Measurements from ENCODE around the gene VAC14. TPM values are rescaled to one million over a fixed set of nuclear protein-coding genes. Genes with fewer than 3 reads are reported as not detected.

The VAC14 gene
- total and polyA plus RNA-seq, 3 experiments from 2014 or later: 43.4 to 50.3 (median 45.9) TPM

GRCh38 chr16:70681382-70682238, 119.3 kb downstream of the VAC14 start:
- peaks cover 7% of the 10 kb centered on the region for H3K27me3 ChIP-seq (ENCODE audit: insufficient read depth, low read length, poor library complexity, severe bottlenecking)
- H3K4me1 ChIP-seq (ENCODE audit: insufficient read depth, low read length): no peaks in the 10 kb centered on the region
- H3K4me3 ChIP-seq (ENCODE audit: low read length): no peak overlapping the region
- H3K27me3 Mint-ChIP-seq: peaks cover 9 to 12% of the 10 kb centered on the region in 2 donors
- H3K36me3 ChIP-seq (ENCODE audit: insufficient read depth, low read length): no peaks in the 10 kb centered on the region
- CTCF ChIA-PET: interaction anchor here (0.6 to 3.3 kb wide), 4 partner anchors 11 to 88 kb away, joined by 3 to 29 read pairs (median 4); no protein-coding TSS in a partner anchor
- H3K27ac ChIP-seq (ENCODE audit: low read depth, low read length): no peak overlapping the region
- POLR2A ChIA-PET: interaction anchor here (0.6 kb wide), 1 partner anchor 307 kb away, joined by 3 read pairs; no protein-coding TSS in a partner anchor
- no peaks in the 10 kb centered on the region for H3K9me3 ChIP-seq (ENCODE audit: low read length)
- peaks cover 12 to 22% (median 15%) of the 10 kb centered on the region in 3 donors for H3K4me1 Mint-ChIP-seq
- no peaks in the 10 kb centered on the region for H3K9me3 Mint-ChIP-seq
- no peak overlapping the region for H3K27ac Mint-ChIP-seq
- no peaks in the 10 kb centered on the region for H3K36me3 Mint-ChIP-seq
- H3K4me3 Mint-ChIP-seq: no peak overlapping the region
- DNase-seq: no peak

- Mint-ChIP-seq H3K27me3 (peaks cover 5 to 12% of the 10 kb centered on the region in 2 donors), H3K9me3 (no peaks in the 10 kb centered on the region), H3K27ac (no peak overlapping the region), H3K36me3 (no peaks in the 10 kb centered on the region), H3K4me3 (no peak overlapping the region), H3K4me1 (peaks cover 11 to 18% (median 11%) of the 10 kb centered on the region in 3 donors)
- no peak overlapping the region for H3K4me3 ChIP-seq (ENCODE audit: low read length)
- no peaks in the 10 kb centered on the region for H3K4me1 ChIP-seq (ENCODE audit: insufficient read depth, low read length)
- POLR2A ChIA-PET: no interaction called here
- H3K36me3 ChIP-seq (ENCODE audit: insufficient read depth, low read length): no peaks in the 10 kb centered on the region
- CTCF ChIA-PET: interaction anchor here (0.6 to 3.3 kb wide), 3 partner anchors 12 to 89 kb away, joined by 3 to 29 read pairs (median 3); no protein-coding TSS in a partner anchor
- H3K9me3 ChIP-seq (ENCODE audit: low read length): no peaks in the 10 kb centered on the region
- no peak overlapping the region for H3K27ac ChIP-seq (ENCODE audit: low read depth, low read length)
- peaks cover 7% of the 10 kb centered on the region for H3K27me3 ChIP-seq (ENCODE audit: insufficient read depth, low read length, poor library complexity, severe bottlenecking)
- peak in 1 of 5 donors; percentile 29 for DNase-seq
Observed at GRCh38 chr16:70680495-70681381, 120.2 kb downstream of the VAC14 start.

GRCh38 chr16:70679671-70680494, 121.1 kb downstream of the VAC14 start:
- H3K4me1 ChIP-seq (ENCODE audit: insufficient read depth, low read length): no peaks in the 10 kb centered on the region
- H3K4me3 Mint-ChIP-seq: no peak overlapping the region
- POLR2A ChIA-PET: interaction anchor here (1.0 kb wide), 1 partner anchor 9 kb away, joined by 3 read pairs; no protein-coding TSS in a partner anchor
- peaks cover 9 to 18% (median 11%) of the 10 kb centered on the region in 3 donors for H3K4me1 Mint-ChIP-seq
- peaks cover 5% of the 10 kb centered on the region for H3K27me3 ChIP-seq (ENCODE audit: insufficient read depth, low read length, poor library complexity, severe bottlenecking)
- H3K9me3 ChIP-seq (ENCODE audit: low read length): no peaks in the 10 kb centered on the region
- DNase-seq: peak in 2 of 5 donors; percentile 33 to 39
- H3K27me3 Mint-ChIP-seq: peaks cover 5 to 12% of the 10 kb centered on the region in 2 donors
- H3K9me3 Mint-ChIP-seq: no peaks in the 10 kb centered on the region
- CTCF ChIA-PET: interaction anchor here (1.7 to 3.3 kb wide), 2 partner anchors 87 to 90 kb away, joined by 4 to 29 read pairs; no protein-coding TSS in a partner anchor
- no peaks in the 10 kb centered on the region for H3K36me3 ChIP-seq (ENCODE audit: insufficient read depth, low read length)
- no peaks in the 10 kb centered on the region for H3K36me3 Mint-ChIP-seq
- no peak overlapping the region for H3K27ac ChIP-seq (ENCODE audit: low read depth, low read length)
- H3K27ac Mint-ChIP-seq: no peak overlapping the region
- H3K4me3 ChIP-seq (ENCODE audit: low read length): no peak overlapping the region

DNA sequence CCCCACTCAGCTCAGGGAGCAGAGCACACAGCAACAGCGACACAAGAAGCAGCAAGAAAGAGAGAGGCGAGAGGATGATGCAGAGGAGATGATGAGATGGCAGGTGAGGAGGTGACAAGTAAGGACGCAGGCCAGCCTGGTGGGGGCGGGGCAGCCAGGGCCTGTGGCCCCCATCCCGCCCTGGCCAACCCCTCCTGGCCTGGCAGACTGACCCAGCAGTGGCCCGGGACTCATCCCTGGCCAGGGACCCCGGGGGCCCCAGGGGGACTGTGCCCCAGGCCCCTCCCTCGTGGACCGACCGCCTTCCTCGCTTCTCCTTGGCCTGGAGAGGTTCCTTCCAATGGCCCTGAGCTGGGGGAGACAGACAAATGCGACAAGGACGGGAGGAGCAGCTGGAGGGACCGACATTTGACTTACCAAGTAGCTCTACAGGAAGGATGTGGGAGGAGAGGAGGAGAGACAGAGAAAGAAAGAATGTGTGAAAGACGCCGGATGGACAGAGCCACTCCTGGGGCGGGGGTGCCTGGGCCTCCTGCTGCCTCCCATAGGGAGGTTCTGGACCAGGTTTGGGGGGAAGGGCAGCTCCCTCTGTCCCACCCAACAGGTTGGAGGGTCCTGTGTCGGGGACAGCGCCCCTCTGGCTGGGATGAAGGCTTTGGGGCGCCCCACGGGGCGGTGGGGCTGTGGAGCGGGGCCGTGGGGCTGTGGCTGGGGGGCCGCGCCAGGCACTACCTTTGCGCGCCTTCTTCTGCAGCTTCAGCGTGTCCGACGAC, 121.9 kb downstream of the VAC14 start:
- POLR2A ChIA-PET: interaction anchor here (1.0 kb wide), 1 partner anchor 9 kb away, joined by 3 read pairs; no protein-coding TSS in a partner anchor
- no peak overlapping the region for H3K4me3 ChIP-seq (ENCODE audit: low read length)
- H3K27me3 ChIP-seq (ENCODE audit: insufficient read depth, low read length, poor library complexity, severe bottlenecking): no peaks in the 10 kb centered on the region
- no peaks in the 10 kb centered on the region for H3K9me3 Mint-ChIP-seq
- DNase-seq: peak in 1 of 5 donors; percentile 39
- peak overlapping the region in 2 of 8 donors; percentile 57 to 87 for H3K27ac Mint-ChIP-seq
- no peaks in the 10 kb centered on the region for H3K36me3 ChIP-seq (ENCODE audit: insufficient read depth, low read length)
- peak overlapping the region in 2 of 7 donors; percentile 37 to 49 for H3K4me3 Mint-ChIP-seq
- peaks cover 9 to 15% (median 11%) of the 10 kb centered on the region in 3 donors for H3K4me1 Mint-ChIP-seq
- no peaks in the 10 kb centered on the region for H3K4me1 ChIP-seq (ENCODE audit: insufficient read depth, low read length)
- CTCF ChIA-PET: interaction anchor here (1.3 to 3.3 kb wide), 3 partner anchors 40 to 91 kb away, joined by 4 to 29 read pairs (median 4); no protein-coding TSS in a partner anchor
- peaks cover 5 to 12% of the 10 kb centered on the region in 2 donors for H3K27me3 Mint-ChIP-seq
- H3K36me3 Mint-ChIP-seq: no peaks in the 10 kb centered on the region
- H3K9me3 ChIP-seq (ENCODE audit: low read length): no peaks in the 10 kb centered on the region
- no peak overlapping the region for H3K27ac ChIP-seq (ENCODE audit: low read depth, low read length)

DNA sequence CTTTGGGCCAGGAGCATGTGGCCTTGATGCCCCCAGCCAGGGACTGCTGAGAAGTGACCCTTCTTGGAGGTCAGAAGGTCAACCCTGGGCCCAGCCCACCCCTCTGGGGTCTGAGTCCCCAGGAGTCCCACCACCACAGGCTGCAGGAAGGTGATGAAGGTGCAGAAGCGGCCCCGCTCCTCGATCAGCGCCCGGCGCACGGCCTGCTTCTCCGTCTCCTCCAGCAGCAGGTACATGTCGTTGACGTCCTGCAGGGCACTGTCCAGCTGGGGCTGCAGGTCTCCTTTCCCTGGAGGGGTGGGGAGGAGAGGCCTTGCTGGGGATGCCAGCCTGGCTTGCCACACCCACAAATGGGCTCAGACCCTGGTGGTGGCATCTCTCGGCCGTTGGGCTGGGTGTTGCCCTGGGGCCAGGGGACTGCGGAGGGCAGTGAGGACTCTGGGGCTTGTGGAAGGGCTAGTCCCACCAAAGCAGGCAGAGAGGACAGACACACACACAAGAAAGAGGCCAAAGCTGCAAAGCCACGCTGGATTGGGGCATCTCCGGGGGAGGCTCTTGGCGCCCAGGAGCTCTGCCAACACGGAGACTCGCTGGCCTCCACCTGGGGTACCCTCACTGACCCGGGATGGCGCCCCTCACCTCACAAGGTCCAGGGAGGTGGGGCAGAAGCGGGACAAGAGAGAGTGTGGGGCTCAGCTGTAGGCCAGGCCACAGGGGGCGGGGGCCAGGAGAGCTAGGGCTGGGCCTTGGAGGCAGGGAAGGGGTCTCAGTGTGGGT, 122.6 kb downstream of the VAC14 start:
- H3K9me3 ChIP-seq (ENCODE audit: low read length): no peaks in the 10 kb centered on the region
- H3K36me3 Mint-ChIP-seq: no peaks in the 10 kb centered on the region
- H3K27me3 Mint-ChIP-seq: peaks cover 5 to 6% of the 10 kb centered on the region in 2 donors
- ChIA-PET CTCF (interaction anchor here (0.8 to 3.3 kb wide), 4 partner anchors 9 to 91 kb away, joined by 3 to 29 read pairs (median 4); no protein-coding TSS in a partner anchor), POLR2A (interaction anchor here (1.0 kb wide), 1 partner anchor 10 kb away, joined by 3 read pairs; no protein-coding TSS in a partner anchor)
- H3K4me3 ChIP-seq (ENCODE audit: low read length): no peak overlapping the region
- DNase-seq: peak in 1 of 5 donors; percentile 44
- no peaks in the 10 kb centered on the region for H3K36me3 ChIP-seq (ENCODE audit: insufficient read depth, low read length)
- peaks cover 9 to 15% (median 11%) of the 10 kb centered on the region in 3 donors for H3K4me1 Mint-ChIP-seq
- H3K4me1 ChIP-seq (ENCODE audit: insufficient read depth, low read length): no peaks in the 10 kb centered on the region
- no peaks in the 10 kb centered on the region for H3K9me3 Mint-ChIP-seq
- peak overlapping the region in 2 of 8 donors; percentile 57 to 87 for H3K27ac Mint-ChIP-seq
- no peak overlapping the region for H3K4me3 Mint-ChIP-seq
- H3K27ac ChIP-seq (ENCODE audit: low read depth, low read length): no peak overlapping the region
- no peaks in the 10 kb centered on the region for H3K27me3 ChIP-seq (ENCODE audit: insufficient read depth, low read length, poor library complexity, severe bottlenecking)

- Mint-ChIP-seq H3K27me3 (peaks cover 3 to 4% of the 10 kb centered on the region in 2 donors), H3K27ac (no peak overlapping the region), H3K9me3 (no peaks in the 10 kb centered on the region), H3K36me3 (no peaks in the 10 kb centered on the region), H3K4me3 (no peak overlapping the region), H3K4me1 (peaks cover 9 to 15% (median 11%) of the 10 kb centered on the region in 3 donors)
- ChIA-PET POLR2A (no interaction called here), CTCF (interaction anchor here (0.8 to 1.3 kb wide), 2 partner anchors 10 to 42 kb away, joined by 3 to 4 read pairs; no protein-coding TSS in a partner anchor)
- no peaks in the 10 kb centered on the region for H3K4me1 ChIP-seq (ENCODE audit: insufficient read depth, low read length)
- H3K27ac ChIP-seq (ENCODE audit: low read depth, low read length): no peak overlapping the region
- H3K36me3 ChIP-seq (ENCODE audit: insufficient read depth, low read length): no peaks in the 10 kb centered on the region
- DNase-seq: peak in 1 of 5 donors; percentile 43
- no peaks in the 10 kb centered on the region for H3K27me3 ChIP-seq (ENCODE audit: insufficient read depth, low read length, poor library complexity, severe bottlenecking)
- no peak overlapping the region for H3K4me3 ChIP-seq (ENCODE audit: low read length)
- no peaks in the 10 kb centered on the region for H3K9me3 ChIP-seq (ENCODE audit: low read length)
Observed at GRCh38 chr16:70677499-70678120, 123.3 kb downstream of the VAC14 start.
